GM12878 (cell line): ENCODE measurements around the gene KIAA1328. TPM values are rescaled to one million over a fixed set of nuclear protein-coding genes. Genes with fewer than 3 reads are reported as not detected.

ENCODE experiments used
- ATAC-seq: fragments of 200-7000 bp; cut with Tn5 transposase; 3 replicates; pipeline ENCODE4 v1.9.1; 2020; ENCODE audit warnings: mild to moderate bottlenecking, moderate library complexity
- BruUV-seq: library from RNA; stranded (reverse); fragments of 400-500 nt; replicated peaks from 2 replicates; lab custom pipeline; 2021; lab: Mats Ljungman, UMichigan
- CTCF ChIA-PET: fragments of 300-600 bp; sonication (Branson Sonifier 250); formaldehyde crosslinking; extraction: SDS; loops from one replicate; lab custom pipeline; 2021; ENCODE audit warnings: inconsistent platforms; lab: Yijun Ruan, JAX
- POLR2A ChIA-PET: fragments of 350-600 bp; formaldehyde crosslinking; extraction: SDS; loops from one replicate; lab custom pipeline; 2021; ENCODE audit warnings: inconsistent platforms; lab: Charles Lee
- RAD21 ChIA-PET: fragments of 300-600 bp; sonication (Branson Sonifier 250); formaldehyde crosslinking; loops from one replicate; lab custom pipeline; 2023; ENCODE audit warnings: antibody characterized with exemption; ENCODE audit not compliant: unreplicated experiment; lab: Charles Lee
- SMC1A ChIA-PET: fragments of 300-600 bp; sonication (Branson Sonifier 250); formaldehyde crosslinking; loops from one replicate; lab custom pipeline; 2023; ENCODE audit not compliant: unreplicated experiment, uncharacterized antibody; lab: Charles Lee
- DNase-seq: peaks from one replicate; pipeline ENCODE4 v3.0.0-alpha.2; 2011; ENCODE audit warnings: low read depth, low spot score
- FAIRE-seq: peaks from 3 replicates; lab custom pipeline; 2011; peaks lifted over from hg19 to GRCh38; lab: Jason Lieb, UNC
- H2AFZ ChIP-seq: 2 replicates; pipeline ENCODE4 v1.6.0; 2011; ENCODE audit warnings: low read depth, low read length, control low read depth; ENCODE audit not compliant: control insufficient read depth
- H3K27ac ChIP-seq: 2 replicates; pipeline ENCODE4 v1.5.1; 2011; ENCODE audit warnings: control low read depth; ENCODE audit not compliant: control insufficient read depth, insufficient read depth
- H3K27me3 ChIP-seq, 2 experiments: replicated peaks in 1 of 2; 2 replicates each; pipeline versions ENCODE4 v1.6.0 to v1.6.1; 2011; ENCODE audit warnings: low read length in 1 of 2; ENCODE audit not compliant: control insufficient read depth in 2 of 2, insufficient read depth in 2 of 2
- H3K36me3 ChIP-seq, 2 experiments: 2 replicates each; pipeline ENCODE4 v1.5.1; 2011; ENCODE audit warnings: low read length in 1 of 2; ENCODE audit not compliant: control insufficient read depth in 2 of 2, insufficient read depth in 2 of 2
- H3K4me1 ChIP-seq: 2 replicates; pipeline ENCODE4 v1.6.1; 2011; ENCODE audit warnings: mild to moderate bottlenecking, low read length, moderate library complexity, mixed read lengths; ENCODE audit not compliant: control insufficient read depth, insufficient read depth
- H3K4me2 ChIP-seq: 2 replicates; pipeline ENCODE4 v1.6.0; 2011; ENCODE audit warnings: control low read depth; ENCODE audit not compliant: control insufficient read depth, insufficient read depth
- H3K4me3 ChIP-seq: fragments of 200-600 bp; sonication (generic); 2 replicates; pipeline ENCODE4 v1.5.1; 2016
- H3K79me2 ChIP-seq: 2 replicates; pipeline ENCODE4 v1.6.0; 2011; ENCODE audit warnings: low read length; ENCODE audit not compliant: control insufficient read depth, insufficient read depth
- H3K9ac ChIP-seq: 2 replicates; pipeline ENCODE4 v1.8.0; 2011; ENCODE audit warnings: low read length, control low read depth, mixed read lengths; ENCODE audit not compliant: control insufficient read depth, insufficient read depth
- H3K9me3 ChIP-seq: replicated peaks from 3 replicates; pipeline ENCODE4 v1.5.1; 2011; ENCODE audit warnings: mild to moderate bottlenecking, low read length; ENCODE audit not compliant: control insufficient read depth, insufficient read depth
- H4K20me1 ChIP-seq: 2 replicates; pipeline ENCODE4 v1.6.0; 2011; ENCODE audit not compliant: control insufficient read depth, insufficient read depth
- CBFB ChIP-seq: IDR thresholded peaks from 2 replicates; pipeline ENCODE4 v1.6.1; 2016; ENCODE audit warnings: antibody characterized with exemption, low read depth
- DPF2 ChIP-seq: fragments of 450-650 bp; IDR thresholded peaks from 2 replicates; pipeline ENCODE4 v1.6.1; 2017; ENCODE audit warnings: mild to moderate bottlenecking
- IKZF1 ChIP-seq: fragments of 450-650 bp; conservative IDR thresholded peaks from 2 replicates; pipeline ENCODE4 v1.6.1; 2017; ENCODE audit warnings: antibody characterized with exemption, mild to moderate bottlenecking
- IRF4 ChIP-seq: IDR thresholded peaks from 2 replicates; pipeline ENCODE4 v1.6.1; 2011; ENCODE audit warnings: low read depth, low read length
- POLR2AphosphoS2 ChIP-seq: IDR thresholded peaks from 2 replicates; pipeline ENCODE4 v1.6.1; 2011; ENCODE audit warnings: low read depth, mild to moderate bottlenecking, low read length, improper control_type of control experiment, moderate library complexity
- RAD21 ChIP-seq: IDR thresholded peaks from 2 replicates; pipeline ENCODE4 v1.6.1; 2011; ENCODE audit warnings: mild to moderate bottlenecking, low read depth, low read length, moderate library complexity; ENCODE audit not compliant: insufficient read depth
- SP1 ChIP-seq: IDR thresholded peaks from one replicate; pipeline ENCODE4 v1.6.1; 2011; ENCODE audit warnings: low read depth, low read length
- WGBS: methylation state at CpG from one replicate; pipeline ENCODE4 v1.1.6; 2016; ENCODE audit warnings: low lambda C conversion rate; ENCODE audit not compliant: insufficient replicate concordance, insufficient coverage; ENCODE audit errors: missing lambda C conversion rate; 5-methylcytosine and 5-hydroxymethylcytosine counted together
- in situ Hi-C: fragments of 300-500 bp; cut with MboI; formaldehyde crosslinking; loops from 9 replicates; pipeline ENCODE4 v1.14.3; 2018; ENCODE audit warnings: mixed read lengths
- intact Hi-C: fragments of 100-400 bp; cut with micrococcal nuclease; formaldehyde crosslinking; loops from one replicate; pipeline ENCODE4 v1.14.2; 2022; ENCODE audit not compliant: unreplicated experiment
- polyA plus RNA-seq, 11 experiments: library from polyadenylated mRNA; depleted of rRNA in 4 of 11; unstranded in 6 of 11; stranded (reverse) in 5 of 11; fragments of >200 nt; fragmentation: Nextera tagmentation in 4 of 11; fragmentation: Illumina TruSeq in 1 of 11; extraction: Ambion mirVana in 4 of 11; extraction: Trizol in 1 of 11; gene quantifications; 1 replicate in 1 of 11; 2 replicates in 10 of 11; pipeline versions ENCODE4 v1.2.1 to v1.2.3, GENCODE V29; 2011 to 2016; ENCODE audit warnings: inconsistent platforms in 2 of 11, missing spikeins in 2 of 11, low read depth in 1 of 11
- total RNA-seq, 4 experiments: library from RNA; depleted of rRNA in 3 of 4; stranded (reverse); fragments of >200 nt in 3 of 4; fragmentation: Illumina TruSeq in 1 of 4; extraction: Trizol in 1 of 4; gene quantifications; 2 replicates each; pipeline versions ENCODE4 v1.2.1 to v1.2.3, GENCODE V29; 2013 to 2021
- TF ChIP-seq, protein P1 (sequence below): fragments of 450-650 bp; formaldehyde crosslinking; IDR thresholded peaks from 2 replicates; pipeline ENCODE4 v1.4.0; 2020; ENCODE audit warnings: mild to moderate bottlenecking, moderate library complexity

KIAA1328 gene
- total and polyA plus RNA-seq, 10 of the 15 experiments (the other 5 are each of a cell fraction or from before 2014, with no cell fraction given) = 3.1 to 7.1 (median 4.6) TPM

DNA sequence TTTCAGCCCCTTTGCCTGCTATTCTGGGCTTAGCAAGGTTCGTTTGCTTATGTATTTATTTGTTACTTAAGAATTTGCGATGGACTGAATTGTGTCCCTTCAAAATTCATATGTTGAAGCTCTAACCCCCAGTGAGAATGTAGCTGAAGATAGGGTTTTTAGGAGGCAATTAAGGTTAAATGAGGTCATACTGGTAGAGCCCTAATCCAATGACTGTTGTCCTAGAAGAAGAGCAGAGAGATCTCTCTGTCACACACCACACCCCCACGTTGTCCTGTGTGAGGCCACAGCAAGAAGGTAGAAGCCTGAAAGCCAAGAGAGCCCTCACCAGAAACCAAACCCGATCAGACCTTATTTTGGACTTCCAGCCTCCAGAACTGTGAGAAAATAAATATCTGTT lies 66.7 kb downstream of the KIAA1328 start:
- Histone ChIP-seq H3K9ac (no peak overlapping the region), H3K27me3 (no peaks in the 10 kb centered on the region)
- SMC1A ChIA-PET = interaction anchor here (1.3 to 1.4 kb wide), 2 partner anchors 9 to 10 kb away, joined by 3 read pairs; no protein-coding TSS in a partner anchor
- TF ChIP-seq CBFB = no peak
- no peak for TF ChIP-seq RAD21
- TF ChIP-seq DPF2 = no peak
- no peak for TF ChIP-seq IKZF1
- no peak for TF ChIP-seq SP1
- no peak for TF ChIP-seq IRF4
- no peak for TF ChIP-seq POLR2AphosphoS2
- TF ChIP-seq, protein P1, sequence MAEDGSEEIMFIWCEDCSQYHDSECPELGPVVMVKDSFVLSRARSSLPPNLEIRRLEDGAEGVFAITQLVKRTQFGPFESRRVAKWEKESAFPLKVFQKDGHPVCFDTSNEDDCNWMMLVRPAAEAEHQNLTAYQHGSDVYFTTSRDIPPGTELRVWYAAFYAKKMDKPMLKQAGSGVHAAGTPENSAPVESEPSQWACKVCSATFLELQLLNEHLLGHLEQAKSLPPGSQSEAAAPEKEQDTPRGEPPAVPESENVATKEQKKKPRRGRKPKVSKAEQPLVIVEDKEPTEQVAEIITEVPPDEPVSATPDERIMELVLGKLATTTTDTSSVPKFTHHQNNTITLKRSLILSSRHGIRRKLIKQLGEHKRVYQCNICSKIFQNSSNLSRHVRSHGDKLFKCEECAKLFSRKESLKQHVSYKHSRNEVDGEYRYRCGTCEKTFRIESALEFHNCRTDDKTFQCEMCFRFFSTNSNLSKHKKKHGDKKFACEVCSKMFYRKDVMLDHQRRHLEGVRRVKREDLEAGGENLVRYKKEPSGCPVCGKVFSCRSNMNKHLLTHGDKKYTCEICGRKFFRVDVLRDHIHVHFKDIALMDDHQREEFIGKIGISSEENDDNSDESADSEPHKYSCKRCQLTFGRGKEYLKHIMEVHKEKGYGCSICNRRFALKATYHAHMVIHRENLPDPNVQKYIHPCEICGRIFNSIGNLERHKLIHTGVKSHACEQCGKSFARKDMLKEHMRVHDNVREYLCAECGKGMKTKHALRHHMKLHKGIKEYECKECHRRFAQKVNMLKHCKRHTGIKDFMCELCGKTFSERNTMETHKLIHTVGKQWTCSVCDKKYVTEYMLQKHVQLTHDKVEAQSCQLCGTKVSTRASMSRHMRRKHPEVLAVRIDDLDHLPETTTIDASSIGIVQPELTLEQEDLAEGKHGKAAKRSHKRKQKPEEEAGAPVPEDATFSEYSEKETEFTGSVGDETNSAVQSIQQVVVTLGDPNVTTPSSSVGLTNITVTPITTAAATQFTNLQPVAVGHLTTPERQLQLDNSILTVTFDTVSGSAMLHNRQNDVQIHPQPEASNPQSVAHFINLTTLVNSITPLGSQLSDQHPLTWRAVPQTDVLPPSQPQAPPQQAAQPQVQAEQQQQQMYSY (CRISPR knock-in tag) = no peak
- TF ChIP-seq, all 136 proteins: peak for 0
- ATAC-seq (no peak), FAIRE-seq (no peak), DNase-seq (no peak)
- no peak overlapping the region for H3K4me3 ChIP-seq
- POLR2A ChIA-PET = interaction anchor here (0.9 kb wide), 1 partner anchor 9 kb away, joined by 3 read pairs; no protein-coding TSS in a partner anchor
- RAD21 ChIA-PET = no interaction called here
- H3K27ac ChIP-seq = no peak overlapping the region
- CTCF ChIA-PET = interaction anchor here (1.0 to 1.6 kb wide), 2 partner anchors 10 to 47 kb away, joined by 3 read pairs; no protein-coding TSS in a partner anchor
- no peaks in the 10 kb centered on the region for H4K20me1 ChIP-seq
- in situ Hi-C loops = no loop called here
- no peak overlapping the region for H2AFZ ChIP-seq
- no peaks in the 10 kb centered on the region for H3K4me1 ChIP-seq
- WGBS = 79% methylated on average over 4 of the region's 4 CpGs
- no peak overlapping the region for H3K4me2 ChIP-seq
- H3K79me2 ChIP-seq = no peaks in the 10 kb centered on the region
- no peaks in the 10 kb centered on the region for H3K9me3 ChIP-seq
- intact Hi-C loops = no loop called here
- BruUV-seq = no TSS peak
- H3K36me3 ChIP-seq = no peaks in the 10 kb centered on the region
